ENCODE measurements around the gene MANSC1. TPM values are rescaled to one million over a fixed set of nuclear protein-coding genes. Genes with fewer than 3 reads are reported as not detected.

The MANSC1 gene
- total and polyA plus RNA-seq, 2 donors (not counting 1 experiment from before 2014, with no cell fraction given), result 0.09 to 0.32 TPM

DNA sequence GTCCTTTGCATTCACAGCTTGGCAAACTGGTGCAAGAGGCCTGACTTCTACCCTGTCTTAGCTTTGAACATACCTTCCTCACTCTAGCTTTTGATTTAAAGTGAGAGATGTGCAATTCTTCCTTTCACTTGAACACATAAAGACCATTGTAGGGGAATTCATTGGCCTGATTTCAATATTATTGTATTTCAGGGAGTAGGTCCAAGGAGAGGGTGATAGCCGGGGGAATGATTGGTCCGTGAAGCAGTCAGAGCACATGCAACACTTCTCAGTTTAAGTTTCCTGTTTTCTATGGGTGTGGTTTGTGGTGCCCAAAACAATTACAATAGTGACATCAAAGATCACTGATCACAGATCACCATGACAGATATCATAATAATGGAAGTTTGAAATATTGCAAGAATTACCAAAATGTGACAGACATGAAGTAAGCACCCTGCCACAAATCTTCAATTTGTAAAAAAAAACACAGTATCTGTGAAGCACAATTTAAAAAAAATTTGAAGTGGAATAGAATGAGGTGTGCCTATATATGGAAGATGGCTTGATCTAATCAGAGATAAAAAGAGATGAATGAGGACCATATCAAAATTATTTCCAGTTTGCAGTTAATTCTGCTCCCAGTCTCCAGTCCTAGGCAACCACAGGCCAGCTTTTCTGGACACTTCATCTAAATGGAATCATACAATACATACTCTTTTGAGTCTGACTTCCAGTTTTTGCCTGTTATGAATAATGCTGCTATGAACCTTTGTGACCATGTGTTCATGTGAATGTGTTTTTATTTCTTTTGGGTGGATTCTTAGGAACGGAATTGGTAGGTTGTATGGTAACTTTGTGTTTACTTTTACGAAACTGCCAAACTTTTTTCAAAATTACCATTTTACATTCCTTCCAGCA is 30.0 kb upstream of the MANSC1 start:
- TF ChIP-seq EZH2 (IDR thresholded peaks at IDR 0.05; ENCODE audit: borderline replicate concordance, insufficient read depth, low read depth, low read length, poor library complexity, severe bottlenecking), result no peak
- TF ChIP-seq, protein P1, sequence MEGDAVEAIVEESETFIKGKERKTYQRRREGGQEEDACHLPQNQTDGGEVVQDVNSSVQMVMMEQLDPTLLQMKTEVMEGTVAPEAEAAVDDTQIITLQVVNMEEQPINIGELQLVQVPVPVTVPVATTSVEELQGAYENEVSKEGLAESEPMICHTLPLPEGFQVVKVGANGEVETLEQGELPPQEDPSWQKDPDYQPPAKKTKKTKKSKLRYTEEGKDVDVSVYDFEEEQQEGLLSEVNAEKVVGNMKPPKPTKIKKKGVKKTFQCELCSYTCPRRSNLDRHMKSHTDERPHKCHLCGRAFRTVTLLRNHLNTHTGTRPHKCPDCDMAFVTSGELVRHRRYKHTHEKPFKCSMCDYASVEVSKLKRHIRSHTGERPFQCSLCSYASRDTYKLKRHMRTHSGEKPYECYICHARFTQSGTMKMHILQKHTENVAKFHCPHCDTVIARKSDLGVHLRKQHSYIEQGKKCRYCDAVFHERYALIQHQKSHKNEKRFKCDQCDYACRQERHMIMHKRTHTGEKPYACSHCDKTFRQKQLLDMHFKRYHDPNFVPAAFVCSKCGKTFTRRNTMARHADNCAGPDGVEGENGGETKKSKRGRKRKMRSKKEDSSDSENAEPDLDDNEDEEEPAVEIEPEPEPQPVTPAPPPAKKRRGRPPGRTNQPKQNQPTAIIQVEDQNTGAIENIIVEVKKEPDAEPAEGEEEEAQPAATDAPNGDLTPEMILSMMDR (IDR thresholded peaks at IDR 0.05), result no peak
- Mint-ChIP-seq H3K4me3 (peak overlapping the region; percentile 42), H3K27me3 (no peaks in the 10 kb centered on the region), H3K27ac (peak overlapping the region; percentile 69), H3K9me3 (ENCODE audit: insufficient read depth) (no peaks in the 10 kb centered on the region), H3K4me1 (peaks cover 22% of the 10 kb centered on the region)
- no peaks in the 10 kb centered on the region for H3K27me3 ChIP-seq (replicated peaks in 1 of 4; ENCODE audit: control extremely low read depth in 1 of 4, control insufficient read depth in 3 of 4, insufficient read depth in 4 of 4, low read length in 3 of 4)
- peaks cover 2 to 6% of the 10 kb centered on the region in 2 experiments for H3K36me3 ChIP-seq (replicated peaks in 1 of 2; ENCODE audit: control extremely low read depth in 1 of 2, control insufficient read depth in 1 of 2, extremely low read depth in 1 of 2, insufficient read depth in 2 of 2, low read length in 1 of 2)
- H3K4me1 ChIP-seq (ENCODE audit: control insufficient read depth in 2 of 2, insufficient read depth in 2 of 2, low read length in 2 of 2), result peaks cover 10 to 12% of the 10 kb centered on the region in 2 donors
- intact Hi-C loops (cut with micrococcal nuclease), result no loop called here
- ChIA-PET POLR2A (no interaction called here), CTCF (interaction anchor here (0.7 to 10.8 kb wide), 10 partner anchors 7 to 357 kb away, joined by 3 to 168 read pairs (median 5); partner anchors contain the start of gene DUSP16)
- H3K79me2 ChIP-seq (ENCODE audit: control insufficient read depth, insufficient read depth, low read length), result peaks cover 25% of the 10 kb centered on the region
- peak; percentile 71 for DNase-seq
- peak; percentile 72 for ATAC-seq (ENCODE audit: low read depth)
- no peak overlapping the region for H3K4me3 ChIP-seq (ENCODE audit: control extremely low read depth in 1 of 5, extremely low read depth in 1 of 5, insufficient read depth in 1 of 5, low read depth in 2 of 5, low read length in 4 of 5)
- no peaks in the 10 kb centered on the region for H3K9me3 ChIP-seq (ENCODE audit: control extremely low read depth in 1 of 3, control insufficient read depth in 2 of 3, insufficient read depth in 1 of 3, low read length in 2 of 3)
- H3K27ac ChIP-seq (ENCODE audit: low read length in 2 of 2), result peak overlapping the region; percentile 4 to 24
- peak overlapping the region; percentile 43 for H3K4me2 ChIP-seq (replicated peaks; ENCODE audit: low read depth, low read length, poor library complexity, severe bottlenecking)
- no CpG with 5 or more reads among the region's 4 CpGs for WGBS (ENCODE audit: insufficient coverage)
- no peaks in the 10 kb centered on the region for H4K20me1 ChIP-seq (ENCODE audit: control insufficient read depth, insufficient read depth, low read length, poor library complexity, severe bottlenecking)
- H3K9ac ChIP-seq (ENCODE audit: low read length), result no peak overlapping the region
- peak overlapping the region; percentile 29 for H2AFZ ChIP-seq (ENCODE audit: insufficient read depth, low read depth, low read length, poor library complexity, severe bottlenecking)

DNA sequence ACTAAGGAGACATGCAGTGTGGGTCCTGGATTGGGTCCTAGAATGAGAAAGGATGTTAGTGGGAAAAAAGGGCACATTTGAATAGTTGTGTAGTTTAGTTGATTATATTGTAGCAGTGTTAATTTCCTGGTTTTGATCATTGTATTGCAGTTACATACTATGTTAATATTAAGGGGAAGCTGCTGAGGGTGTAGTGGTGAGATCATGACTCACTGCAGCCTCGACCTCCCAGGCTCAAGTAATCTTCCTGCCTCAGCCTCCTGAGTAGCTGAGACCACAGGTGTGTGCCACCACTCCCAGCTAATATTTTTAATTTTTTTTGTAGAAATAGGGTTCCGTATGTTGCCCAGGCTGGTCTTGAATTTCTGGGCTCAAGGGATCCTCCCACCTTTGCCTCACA is 28.6 kb upstream of the MANSC1 start:
- H4K20me1 ChIP-seq (ENCODE audit: control insufficient read depth, insufficient read depth, low read length, poor library complexity, severe bottlenecking), result no peaks in the 10 kb centered on the region
- no peak overlapping the region for H2AFZ ChIP-seq (ENCODE audit: insufficient read depth, low read depth, low read length, poor library complexity, severe bottlenecking)
- H3K4me1 ChIP-seq (ENCODE audit: control insufficient read depth in 2 of 2, insufficient read depth in 2 of 2, low read length in 2 of 2), result peaks cover 10 to 12% of the 10 kb centered on the region in 2 donors
- H3K4me3 ChIP-seq (ENCODE audit: control extremely low read depth in 1 of 5, extremely low read depth in 1 of 5, insufficient read depth in 1 of 5, low read depth in 2 of 5, low read length in 4 of 5), result no peak overlapping the region
- H3K4me2 ChIP-seq (replicated peaks; ENCODE audit: low read depth, low read length, poor library complexity, severe bottlenecking), result no peak overlapping the region
- H3K27me3 ChIP-seq (replicated peaks in 1 of 4; ENCODE audit: control extremely low read depth in 1 of 4, control insufficient read depth in 3 of 4, insufficient read depth in 4 of 4, low read length in 3 of 4), result no peaks in the 10 kb centered on the region
- WGBS (ENCODE audit: insufficient coverage), result no CpG with 5 or more reads among the region's 2 CpGs
- no peak for TF ChIP-seq EZH2 (IDR thresholded peaks at IDR 0.05; ENCODE audit: borderline replicate concordance, insufficient read depth, low read depth, low read length, poor library complexity, severe bottlenecking)
- TF ChIP-seq, protein P1 (IDR thresholded peaks at IDR 0.05), result no peak
- peak overlapping the region; percentile 23 for H3K27ac Mint-ChIP-seq
- peaks cover 25% of the 10 kb centered on the region for H3K79me2 ChIP-seq (ENCODE audit: control insufficient read depth, insufficient read depth, low read length)
- CTCF ChIA-PET, result interaction anchor here (0.8 to 10.8 kb wide), 11 partner anchors 8 to 358 kb away, joined by 3 to 168 read pairs (median 13); partner anchors contain the start of genes BORCS5 and DUSP16
- H3K9me3 Mint-ChIP-seq (ENCODE audit: insufficient read depth), result no peaks in the 10 kb centered on the region
- H3K9ac ChIP-seq (ENCODE audit: low read length), result no peak overlapping the region
- no peak for ATAC-seq (ENCODE audit: low read depth)
- no peak overlapping the region for H3K27ac ChIP-seq (ENCODE audit: low read length in 2 of 2)
- no peaks in the 10 kb centered on the region for H3K9me3 ChIP-seq (ENCODE audit: control extremely low read depth in 1 of 3, control insufficient read depth in 2 of 3, insufficient read depth in 1 of 3, low read length in 2 of 3)
- POLR2A ChIA-PET, result interaction anchor here (0.9 to 1.0 kb wide), 2 partner anchors 326 to 347 kb away, joined by 4 to 7 read pairs; no protein-coding TSS in a partner anchor
- H3K4me3 Mint-ChIP-seq, result no peak overlapping the region
- DNase-seq, result no peak
- intact Hi-C loops (cut with micrococcal nuclease), result no loop called here
- H3K4me1 Mint-ChIP-seq, result peaks cover 21% of the 10 kb centered on the region
- H3K36me3 ChIP-seq (replicated peaks in 1 of 2; ENCODE audit: control extremely low read depth in 1 of 2, control insufficient read depth in 1 of 2, extremely low read depth in 1 of 2, insufficient read depth in 2 of 2, low read length in 1 of 2), result peaks cover 2 to 5% of the 10 kb centered on the region in 2 experiments
- no peaks in the 10 kb centered on the region for H3K27me3 Mint-ChIP-seq

Data from B cell (primary cell).